ENCODE results near the gene TRPM2.

DNA sequence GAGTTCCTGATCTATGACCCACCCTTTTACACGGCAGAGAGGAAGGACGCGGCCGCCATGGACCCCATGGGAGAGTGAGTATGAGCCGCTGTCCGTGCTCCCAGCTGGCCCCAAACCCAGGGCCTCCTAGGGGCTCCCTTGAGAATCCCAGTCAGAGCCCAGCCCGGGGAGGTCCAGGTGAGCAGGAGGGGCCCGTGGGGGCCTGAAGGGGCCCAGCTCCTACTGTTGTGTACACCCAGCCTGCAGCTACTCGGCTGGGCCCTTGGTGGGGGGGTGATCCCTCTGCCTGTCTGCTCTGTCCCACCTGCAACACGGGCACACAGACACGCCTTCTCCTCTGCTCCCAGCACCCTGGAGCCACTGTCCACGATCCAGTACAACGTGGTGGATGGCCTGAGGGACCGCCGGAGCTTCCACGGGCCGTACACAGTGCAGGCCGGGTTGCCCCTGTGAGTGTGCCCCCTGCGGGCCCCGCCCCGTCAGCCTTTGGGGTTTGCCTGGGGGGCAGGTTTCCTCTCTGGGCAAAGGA lies 73.3 kb downstream of the TRPM2 start:
- TF ChIP-seq, protein P1, sequence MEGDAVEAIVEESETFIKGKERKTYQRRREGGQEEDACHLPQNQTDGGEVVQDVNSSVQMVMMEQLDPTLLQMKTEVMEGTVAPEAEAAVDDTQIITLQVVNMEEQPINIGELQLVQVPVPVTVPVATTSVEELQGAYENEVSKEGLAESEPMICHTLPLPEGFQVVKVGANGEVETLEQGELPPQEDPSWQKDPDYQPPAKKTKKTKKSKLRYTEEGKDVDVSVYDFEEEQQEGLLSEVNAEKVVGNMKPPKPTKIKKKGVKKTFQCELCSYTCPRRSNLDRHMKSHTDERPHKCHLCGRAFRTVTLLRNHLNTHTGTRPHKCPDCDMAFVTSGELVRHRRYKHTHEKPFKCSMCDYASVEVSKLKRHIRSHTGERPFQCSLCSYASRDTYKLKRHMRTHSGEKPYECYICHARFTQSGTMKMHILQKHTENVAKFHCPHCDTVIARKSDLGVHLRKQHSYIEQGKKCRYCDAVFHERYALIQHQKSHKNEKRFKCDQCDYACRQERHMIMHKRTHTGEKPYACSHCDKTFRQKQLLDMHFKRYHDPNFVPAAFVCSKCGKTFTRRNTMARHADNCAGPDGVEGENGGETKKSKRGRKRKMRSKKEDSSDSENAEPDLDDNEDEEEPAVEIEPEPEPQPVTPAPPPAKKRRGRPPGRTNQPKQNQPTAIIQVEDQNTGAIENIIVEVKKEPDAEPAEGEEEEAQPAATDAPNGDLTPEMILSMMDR (IDR thresholded peaks at IDR 0.05; ENCODE audit: low read depth, low read length), result no peak
- no peak for TF ChIP-seq EZH2phosphoT487 (IDR thresholded peaks at IDR 0.05; ENCODE audit: low read depth)

Data from OCI-LY3 (cell line).